Hepatocyte (in vitro differentiated cells): Measurements from ENCODE around the gene EIF4E1B. TPM values are rescaled to one million over a fixed set of nuclear protein-coding genes. Genes with fewer than 3 reads are reported as not detected.

ENCODE experiments used
- DNase-seq: peaks from one replicate; pipeline ENCODE4 v3.0.0-alpha.2; 2016; ENCODE audit warnings: low spot score
- H2AFZ ChIP-seq: fragments of 200-600 bp; sonication (generic); 2 replicates; pipeline ENCODE4 v1.6.0; 2016; ENCODE audit warnings: antibody characterized with exemption, mild to moderate bottlenecking
- H3K27ac ChIP-seq: fragments of 200-600 bp; sonication (generic); 2 replicates; pipeline ENCODE4 v1.5.1; 2016; ENCODE audit warnings: mild to moderate bottlenecking
- H3K27me3 ChIP-seq: fragments of 200-600 bp; sonication (generic); 2 replicates; pipeline ENCODE4 v1.6.1; 2016
- H3K36me3 ChIP-seq: fragments of 200-600 bp; sonication (generic); replicated peaks from 2 replicates; pipeline ENCODE4 v1.5.1; 2016; ENCODE audit warnings: low read depth; ENCODE audit not compliant: insufficient read depth
- H3K4me1 ChIP-seq: fragments of 200-600 bp; sonication (generic); 2 replicates; pipeline ENCODE4 v1.5.1; 2016; ENCODE audit warnings: mild to moderate bottlenecking, moderate library complexity; ENCODE audit not compliant: insufficient read depth
- H3K4me2 ChIP-seq: fragments of 200-600 bp; sonication (generic); 2 replicates; pipeline ENCODE4 v1.6.0; 2016
- H3K4me3 ChIP-seq: fragments of 200-600 bp; sonication (generic); 2 replicates; pipeline ENCODE4 v1.5.1; 2016; ENCODE audit warnings: mild to moderate bottlenecking
- H3K79me2 ChIP-seq: fragments of 200-600 bp; sonication (generic); 2 replicates; pipeline ENCODE4 v1.6.0; 2017; ENCODE audit warnings: mild to moderate bottlenecking
- H3K9me2 ChIP-seq: fragments of 200-600 bp; sonication (generic); replicated peaks from 2 replicates; pipeline ENCODE4 v1.6.0; 2017; ENCODE audit warnings: mild to moderate bottlenecking; ENCODE audit not compliant: insufficient read depth
- H3K9me3 ChIP-seq: fragments of 200-600 bp; sonication (generic); 2 replicates; pipeline ENCODE4 v1.5.1; 2016; ENCODE audit warnings: low read depth, mild to moderate bottlenecking
- H4K20me1 ChIP-seq: fragments of 200-600 bp; sonication (generic); 2 replicates; pipeline ENCODE4 v1.6.0; 2016; ENCODE audit warnings: mild to moderate bottlenecking; ENCODE audit not compliant: insufficient read depth, poor library complexity, severe bottlenecking
- CTCF ChIP-seq: fragments of 200-600 bp; sonication (generic); IDR thresholded peaks from 2 replicates; pipeline ENCODE4 v1.5.1; 2016; ENCODE audit warnings: antibody characterized with exemption, mild to moderate bottlenecking; ENCODE audit not compliant: poor library complexity
- EZH2 ChIP-seq: fragments of 200-600 bp; sonication (generic); IDR thresholded peaks from 2 replicates; pipeline ENCODE4 v1.6.1; 2016; ENCODE audit warnings: antibody characterized with exemption, mild to moderate bottlenecking, borderline replicate concordance
- EZH2phosphoT487 ChIP-seq: fragments of 200-600 bp; sonication (generic); IDR thresholded peaks from one replicate; pipeline ENCODE4 v1.6.1; 2018; ENCODE audit warnings: antibody characterized with exemption, mild to moderate bottlenecking, low read depth, moderate library complexity; ENCODE audit not compliant: unreplicated experiment, severe bottlenecking
- WGBS: methylation state at CpG from one replicate; pipeline ENCODE4 v1.1.6; 2016; ENCODE audit warnings: low lambda C conversion rate; ENCODE audit errors: missing lambda C conversion rate; 5-methylcytosine and 5-hydroxymethylcytosine counted together
- polyA plus RNA-seq: library from polyadenylated mRNA; unstranded; fragments of >200 nt; fragmentation: Nextera tagmentation; extraction: Ambion mirVana; gene quantifications from 2 replicates; pipeline ENCODE4 v1.2.1, GENCODE V29; 2016
- total RNA-seq: library from RNA; depleted of rRNA; stranded (reverse); fragments of >200 nt; gene quantifications from 2 replicates; pipeline ENCODE4 v1.2.3, GENCODE V29; 2014

Gene EIF4E1B
- total and polyA plus RNA-seq, 2 experiments from 2014 or later, result not detected

DNA sequence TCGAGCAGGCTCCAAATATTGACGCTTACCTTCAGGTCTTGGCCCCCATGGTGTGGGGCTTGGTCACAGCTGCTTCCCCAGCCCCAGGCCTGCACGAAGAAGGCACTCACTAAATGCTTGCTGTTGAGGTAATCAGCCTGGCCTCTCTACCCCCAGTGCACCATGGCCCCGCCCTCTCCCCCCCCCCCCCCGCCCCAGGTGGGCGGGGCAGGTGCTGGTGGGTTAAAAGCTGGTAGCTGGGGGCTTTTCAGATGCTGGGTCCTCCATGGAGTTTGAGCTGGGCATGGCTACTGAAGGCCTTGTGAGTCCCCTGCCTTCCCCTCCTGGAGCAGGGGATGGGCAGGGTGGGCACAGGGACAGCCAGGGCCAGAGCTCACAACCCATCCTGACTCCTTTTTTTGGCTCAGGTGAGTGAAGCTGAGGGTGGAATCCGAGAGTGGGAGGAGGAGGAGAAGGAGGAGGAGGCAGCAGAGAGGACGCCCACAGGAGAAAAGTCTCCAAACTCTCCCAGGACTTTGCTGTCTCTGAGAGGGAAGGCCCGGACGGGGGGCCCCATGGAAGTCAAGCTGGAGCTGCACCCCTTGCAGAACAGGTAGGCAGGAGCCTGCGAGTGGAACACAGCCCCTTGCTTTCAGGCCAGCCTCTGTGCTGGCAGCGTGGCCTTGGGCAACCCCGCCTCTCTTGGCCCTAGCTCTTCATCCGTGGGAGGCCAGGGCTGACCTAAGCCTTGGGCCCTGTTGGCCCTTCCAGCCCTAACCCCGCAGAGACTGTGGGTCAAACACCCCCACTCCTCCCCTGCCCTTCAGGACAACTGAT, 12.4 kb downstream of the EIF4E1B start:
- 48% methylated on average over 12 of the region's 15 CpGs for WGBS

GRCh38 chr5:176643491-176644219, 13.2 kb downstream of the EIF4E1B start:
- H3K9me3 ChIP-seq, result no peaks in the 10 kb centered on the region
- no peak overlapping the region for H3K27ac ChIP-seq
- no peak for TF ChIP-seq EZH2
- TF ChIP-seq EZH2phosphoT487, result no peak
- TF ChIP-seq CTCF, result no peak
- WGBS, result 81% methylated on average over 11 of the region's 11 CpGs
- peaks cover 10% of the 10 kb centered on the region for H3K79me2 ChIP-seq
- H3K36me3 ChIP-seq, result no peaks in the 10 kb centered on the region
- H3K9me2 ChIP-seq, result no peaks in the 10 kb centered on the region
- no peak for DNase-seq
- H3K27me3 ChIP-seq, result no peaks in the 10 kb centered on the region
- H3K4me2 ChIP-seq, result no peak overlapping the region
- H2AFZ ChIP-seq, result no peak overlapping the region
- peaks cover 9% of the 10 kb centered on the region for H3K4me1 ChIP-seq
- H4K20me1 ChIP-seq, result no peaks in the 10 kb centered on the region
- no peak overlapping the region for H3K4me3 ChIP-seq

More for the DNA sequence above, 12.4 kb downstream of the EIF4E1B start:
- Histone ChIP-seq H2AFZ (no peak overlapping the region), H3K36me3 (no peaks in the 10 kb centered on the region), H3K4me1 (peaks cover 4% of the 10 kb centered on the region), H4K20me1 (no peaks in the 10 kb centered on the region), H3K4me3 (no peak overlapping the region), H3K4me2 (no peak overlapping the region), H3K27ac (no peak overlapping the region), H3K79me2 (peaks cover 2% of the 10 kb centered on the region), H3K27me3 (no peaks in the 10 kb centered on the region), H3K9me2 (no peaks in the 10 kb centered on the region), H3K9me3 (no peaks in the 10 kb centered on the region)
- DNase-seq, result no peak
- TF ChIP-seq CTCF (no peak), EZH2phosphoT487 (no peak), EZH2 (no peak)

DNA sequence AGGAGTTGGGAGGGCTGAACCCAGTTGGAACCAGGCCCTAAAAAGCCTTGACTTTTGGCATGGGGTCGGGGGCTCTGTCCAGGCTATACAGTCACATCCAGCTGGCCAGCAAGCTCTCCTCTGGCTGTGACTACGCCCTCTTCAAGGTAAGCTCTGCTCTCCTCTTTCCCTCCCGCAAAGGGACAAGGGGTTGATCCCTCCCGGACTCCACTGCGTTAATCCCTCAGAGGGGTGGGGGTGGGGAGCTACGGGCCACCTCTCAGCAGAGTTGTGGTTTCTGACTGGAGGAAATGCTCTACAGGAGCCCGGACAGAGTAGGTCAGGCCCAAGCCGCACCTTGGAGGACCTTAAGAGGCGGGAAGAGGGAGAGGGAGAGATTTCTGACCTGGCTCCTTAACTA, 13.8 kb downstream of the EIF4E1B start:
- Histone ChIP-seq H3K4me2 (no peak overlapping the region), H3K27ac (no peak overlapping the region), H3K9me2 (no peaks in the 10 kb centered on the region), H3K4me3 (no peak overlapping the region), H2AFZ (no peak overlapping the region), H3K36me3 (no peaks in the 10 kb centered on the region), H4K20me1 (no peaks in the 10 kb centered on the region), H3K9me3 (no peaks in the 10 kb centered on the region), H3K27me3 (no peaks in the 10 kb centered on the region), H3K79me2 (peaks cover 16% of the 10 kb centered on the region), H3K4me1 (peaks cover 9% of the 10 kb centered on the region)
- 68% methylated on average over 8 of the region's 9 CpGs for WGBS
- DNase-seq, result no peak
- TF ChIP-seq CTCF (no peak), EZH2phosphoT487 (no peak), EZH2 (no peak)
